Stimulated activated CD4-positive, alpha-beta T cell treated with anti-CD3 and anti-CD28 coated beads, Interleukin-12 subunit alpha, Interleukin-12 subunit beta, amount 100 ng/mL, for 24 hours (primary cell): Measurements from ENCODE around the gene SMIM17.
"Not testable (repeated sequence)": the region's sequence is repeated elsewhere in the genome, so short reads cannot be mapped to it uniquely, and the experiment has no call there.

Source experiments
- DNase-seq, 2 experiments: peaks; one replicate each; pipeline ENCODE4 v3.0.0-alpha.2; 2020; ENCODE audit warnings: low read depth in 2 of 2

The SMIM17 gene

GRCh38 chr19:56660381-56661107, 17.6 kb downstream of the SMIM17 start:
- DNase-seq: no peak

- no peak for DNase-seq
Measured at GRCh38 chr19:56661248-56661647, 18.3 kb downstream of the SMIM17 start.

GRCh38 chr19:56663931-56664500, 21.1 kb downstream of the SMIM17 start:
- DNase-seq: no peak

- no peak for DNase-seq
Measured at GRCh38 chr19:56664511-56664910, 21.6 kb downstream of the SMIM17 start.

GRCh38 chr19:56667311-56667870, 24.4 kb downstream of the SMIM17 start:
- DNase-seq: no peak

- no peak for DNase-seq
Measured at GRCh38 chr19:56668676-56669075, 25.7 kb downstream of the SMIM17 start.

- no peak for DNase-seq
Measured at GRCh38 chr19:56670401-56670960, 27.5 kb downstream of the SMIM17 start.

GRCh38 chr19:56670961-56671612, 28.1 kb downstream of the SMIM17 start:
- DNase-seq: no peak

- peak; percentile 66 to 80 for DNase-seq
Measured at GRCh38 chr19:56671613-56671994, 28.6 kb downstream of the SMIM17 start, which contains the start of gene ZNF835. TSS of gene ZNF835 (minus strand) at chr19:56671757. CDS start at chr19:56665198, 6,559 bp downstream.

- DNase-seq: not testable (repeated sequence)
Measured at GRCh38 chr19:56672610-56673009, 29.7 kb downstream of the SMIM17 start.

GRCh38 chr19:56678205-56678604, 35.2 kb downstream of the SMIM17 start:
- DNase-seq: no peak

GRCh38 chr19:56681702-56682101, 38.7 kb downstream of the SMIM17 start:
- no peak for DNase-seq

- no peak for DNase-seq
Measured at GRCh38 chr19:56683116-56683515, 40.2 kb downstream of the SMIM17 start.

- DNase-seq: no peak
Measured at GRCh38 chr19:56687031-56687430, 44.1 kb downstream of the SMIM17 start.

GRCh38 chr19:56689198-56689597, 46.2 kb downstream of the SMIM17 start:
- no peak for DNase-seq

GRCh38 chr19:56690670-56691069, 47.7 kb downstream of the SMIM17 start:
- DNase-seq: no peak

- no peak for DNase-seq
Measured at GRCh38 chr19:56692206-56692895, 49.4 kb downstream of the SMIM17 start.

GRCh38 chr19:56699552-56699951, 56.6 kb downstream of the SMIM17 start:
- DNase-seq: no peak

GRCh38 chr19:56701895-56702294, 58.9 kb downstream of the SMIM17 start:
- no peak for DNase-seq

GRCh38 chr19:56705939-56706338, 63.0 kb downstream of the SMIM17 start:
- DNase-seq: no peak
